PC-3 (cell line): ENCODE results near the gene ANKRD30B.

Experiments
- CTCF ChIP-seq: fragments of 300-600 bp; sonication (generic); conservative IDR thresholded peaks from 2 replicates; pipeline ENCODE4 v1.5.1; 2017; ENCODE audit warnings: antibody characterized with exemption, low read depth, mild to moderate bottlenecking, low read length
- EZH2phosphoT487 ChIP-seq: fragments of 300-600 bp; sonication (generic); IDR thresholded peaks from 2 replicates; pipeline ENCODE4 v1.6.1; 2018; ENCODE audit warnings: mild to moderate bottlenecking, antibody characterized with exemption, low read length, borderline replicate concordance

DNA sequence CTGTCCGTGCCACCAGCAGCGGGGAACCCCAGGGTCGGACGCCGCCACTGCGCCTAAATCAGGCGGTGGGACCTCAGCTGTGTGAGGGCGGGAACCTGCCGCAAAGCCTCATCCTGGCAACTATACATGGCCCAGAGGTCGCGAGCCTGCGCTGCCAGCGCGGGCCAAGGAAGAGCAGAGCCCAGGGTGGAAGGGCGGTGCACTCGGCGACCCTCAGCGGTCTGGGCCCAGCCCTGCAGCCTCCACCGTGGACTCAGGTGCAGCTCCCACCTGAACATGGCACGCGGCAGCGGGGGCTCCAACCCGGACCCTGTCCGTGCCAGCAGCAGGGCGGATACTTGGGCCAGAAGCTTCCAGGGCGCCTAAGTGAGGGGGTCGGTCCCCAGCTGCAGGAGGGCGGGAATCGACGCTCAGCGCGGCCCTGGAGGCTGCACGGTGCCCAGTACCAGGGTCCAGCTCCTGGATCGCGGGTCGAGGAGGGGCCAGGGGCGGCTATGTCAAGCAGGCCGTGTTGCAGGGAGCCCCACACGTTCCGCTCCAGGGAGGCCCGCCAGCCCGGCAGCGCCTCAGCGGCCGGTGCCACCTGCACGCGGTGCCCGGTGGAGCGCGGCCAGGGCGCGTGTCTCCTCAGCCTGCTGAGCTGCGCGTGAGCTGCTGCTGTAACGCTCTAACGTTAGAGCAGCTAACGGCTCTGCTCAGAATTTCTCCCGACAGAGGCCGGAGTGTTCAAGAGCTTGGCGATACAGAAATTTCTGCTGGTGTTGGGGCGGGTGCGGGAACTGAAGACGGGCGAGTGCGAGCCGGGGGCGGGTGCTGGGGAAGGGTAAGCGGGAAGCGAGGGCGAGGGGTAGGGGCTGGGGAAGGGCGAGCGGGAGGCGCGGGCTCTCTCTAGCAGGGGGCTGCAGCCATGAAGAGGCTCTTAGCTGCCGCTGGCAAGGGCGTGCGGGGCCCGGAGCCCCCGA, at the start of gene ANKRD30B:
- no peak for TF ChIP-seq CTCF
- TF ChIP-seq EZH2phosphoT487 = no peak
